Measurements from ENCODE around the gene ZFYVE9. TPM values are rescaled to one million over a fixed set of nuclear protein-coding genes. Genes with fewer than 3 reads are reported as not detected.

Gene ZFYVE9
- total RNA-seq, 2 experiments from 2014 or later = 2.6 to 2.9 TPM

Other genes with a start within 250 kb of the ZFYVE9 start
- gene RAB3B, start 151.4 kb upstream of the ZFYVE9 start, total RNA-seq = under 1 TPM; 0.17 to 0.21 TPM
- gene KTI12, start 108.3 kb upstream of the ZFYVE9 start, total RNA-seq = 10 to 100 TPM; 11.2 to 12.6 TPM
- 10 to 100 TPM; 35.0 to 35.1 TPM for gene TXNDC12, start 86.9 kb upstream of the ZFYVE9 start, total RNA-seq
- 10 to 100 TPM; 32.5 to 35.2 TPM for gene BTF3L4, start 85.8 kb upstream of the ZFYVE9 start, total RNA-seq
- 10 to 100 TPM; 27.1 to 33.1 TPM for gene CC2D1B, start 224.1 kb downstream of the ZFYVE9 start, total RNA-seq